A549 (cell line): ENCODE results near the gene TSTD1. TPM values are rescaled to one million over a fixed set of nuclear protein-coding genes. Genes with fewer than 3 reads are reported as not detected.

Experiments used
- ATAC-seq, 2 experiments: fragments of 200-7000 bp in 1 of 2; fragments of >200 bp in 1 of 2; cut with Nextera tagmentation in 1 of 2; cut with Tn5 transposase in 1 of 2; 3 replicates each; pipeline versions ENCODE4 v1.8.0 to v1.9.1; 2018 to 2020; ENCODE audit warnings: mild to moderate bottlenecking in 1 of 2, moderate library complexity in 1 of 2
- CTCF ChIA-PET: fragments of 300-600 bp; sonication (Branson Sonifier 250); formaldehyde crosslinking; extraction: SDS; loops from one replicate; lab custom pipeline; 2021; ENCODE audit warnings: antibody characterized with exemption, inconsistent platforms; lab: Yijun Ruan, JAX
- POLR2A ChIA-PET: fragments of 350-600 bp; formaldehyde crosslinking; extraction: SDS; loops from one replicate; lab custom pipeline; 2021; ENCODE audit warnings: antibody characterized with exemption, inconsistent platforms; lab: Yijun Ruan, JAX
- DNase-seq, 2 experiments: peaks; one replicate each; pipeline versions ENCODE4 v3.0.0 to v3.0.0-alpha.2; 2011 to 2016; ENCODE audit warnings: low read depth in 1 of 2, low spot score in 1 of 2
- FAIRE-seq: peaks from 2 replicates; lab custom pipeline; 2011; peaks lifted over from hg19 to GRCh38; lab: Jason Lieb, UNC
- H3K27ac ChIP-seq, 2 experiments: fragments of >200 bp; sonication (Bioruptor Twin); formaldehyde crosslinking; 3 replicates each; pipeline ENCODE4 v1.5.1; 2016 to 2017
- H3K4me1 ChIP-seq: fragments of >200 bp; sonication (Bioruptor Twin); formaldehyde crosslinking; 3 replicates; pipeline ENCODE4 v1.6.1; 2016
- H3K4me2 ChIP-seq: fragments of >200 bp; sonication (Bioruptor Twin); formaldehyde crosslinking; 3 replicates; pipeline ENCODE4 v1.6.1; 2016
- H3K4me3 ChIP-seq: fragments of >200 bp; sonication (Bioruptor Twin); formaldehyde crosslinking; 3 replicates; pipeline ENCODE4 v1.5.1; 2016
- H3K9me3 ChIP-seq: fragments of >200 bp; sonication (Bioruptor Twin); formaldehyde crosslinking; 3 replicates; pipeline ENCODE4 v1.6.1; 2016
- BHLHE40 ChIP-seq: IDR thresholded peaks from 2 replicates; pipeline ENCODE4 v1.6.1; 2012; ENCODE audit warnings: low read depth, low read length, inconsistent platforms
- CHD2 ChIP-seq: fragments of 150-350 bp; IDR thresholded peaks from 2 replicates; pipeline ENCODE4 v1.6.1; 2014; ENCODE audit warnings: low read length; ENCODE audit not compliant: partially characterized antibody
- EHMT2 ChIP-seq: fragments of 200-600 bp; sonication (generic); IDR thresholded peaks from 2 replicates; pipeline ENCODE4 v1.6.1; 2016; ENCODE audit warnings: antibody characterized with exemption, low read depth, mild to moderate bottlenecking, moderate library complexity
- ESRRA ChIP-seq: fragments of 150-350 bp; IDR thresholded peaks from 2 replicates; pipeline ENCODE4 v1.6.1; 2014; ENCODE audit warnings: mild to moderate bottlenecking, low read length, borderline replicate concordance
- FOSL2 ChIP-seq, 2 experiments: fragments of 450-650 bp in 1 of 2; fragments of >200 bp in 1 of 2; sonication (Bioruptor Twin) in 1 of 2; formaldehyde crosslinking; IDR thresholded peaks; 2 replicates each; pipeline versions ENCODE4 v1.5.0 to v1.6.1; 2016 to 2020; ENCODE audit warnings: mild to moderate bottlenecking in 1 of 2, moderate library complexity in 1 of 2
- HDAC2 ChIP-seq: fragments of 200-600 bp; sonication (generic); IDR thresholded peaks from 2 replicates; pipeline ENCODE4 v1.6.1; 2016
- HOXB13 ChIP-seq: fragments of 250-450 bp; sonication (Bioruptor Pico); IDR thresholded peaks from 2 replicates; pipeline ENCODE4 v1.5.0; 2020; ENCODE audit warnings: low read depth, mild to moderate bottlenecking, moderate library complexity
- HOXB5 ChIP-seq: fragments of 250-450 bp; sonication (Bioruptor Pico); IDR thresholded peaks from 2 replicates; pipeline ENCODE4 v1.5.0; 2020; ENCODE audit warnings: mild to moderate bottlenecking, moderate library complexity
- KDM1A ChIP-seq: fragments of 200-600 bp; sonication (generic); IDR thresholded peaks from 2 replicates; pipeline ENCODE4 v1.6.1; 2016; ENCODE audit warnings: low read depth, mild to moderate bottlenecking
- NPAS2 ChIP-seq: fragments of 250-450 bp; sonication (Bioruptor Pico); IDR thresholded peaks from 2 replicates; pipeline ENCODE4 v1.8.0; 2022; ENCODE audit warnings: mild to moderate bottlenecking, moderate library complexity, borderline replicate concordance
- POLR2A ChIP-seq: IDR thresholded peaks from 2 replicates; pipeline ENCODE4 v1.6.1; 2012; ENCODE audit warnings: mild to moderate bottlenecking, low read length
- RCOR1 ChIP-seq: fragments of 150-350 bp; IDR thresholded peaks from 2 replicates; pipeline ENCODE4 v1.6.1; 2014; ENCODE audit warnings: antibody characterized with exemption, low read length, low read depth
- RFX5 ChIP-seq: fragments of 450-650 bp; IDR thresholded peaks from 2 replicates; pipeline ENCODE4 v1.7.1; 2014; ENCODE audit warnings: antibody characterized with exemption, mild to moderate bottlenecking, moderate library complexity
- SMC3 ChIP-seq: fragments of >200 bp; sonication (Bioruptor Twin); formaldehyde crosslinking; IDR thresholded peaks from 3 replicates; pipeline ENCODE4 v1.6.1; 2018; ENCODE audit warnings: inconsistent platforms
- ZC3H11A ChIP-seq: fragments of 450-650 bp; IDR thresholded peaks from 2 replicates; pipeline ENCODE4 v1.6.1; 2014; ENCODE audit warnings: antibody characterized with exemption, mild to moderate bottlenecking
- ZNF302 ChIP-seq: fragments of 250-450 bp; sonication (Bioruptor Pico); IDR thresholded peaks from 2 replicates; pipeline ENCODE4 v1.9.0; 2021; ENCODE audit warnings: inconsistent platforms, mild to moderate bottlenecking, moderate library complexity
- ZSCAN20 ChIP-seq: fragments of 250-450 bp; sonication (Bioruptor Pico); IDR thresholded peaks from 2 replicates; pipeline ENCODE4 v1.8.0; 2022; ENCODE audit warnings: mild to moderate bottlenecking, moderate library complexity
- WGBS: methylation state at CpG from one replicate; pipeline ENCODE4 v1.1.6; 2017; ENCODE audit errors: missing lambda C conversion rate; 5-methylcytosine and 5-hydroxymethylcytosine counted together
- polyA plus RNA-seq, 4 experiments: library from polyadenylated mRNA; depleted of rRNA in 3 of 4; stranded (reverse); fragments of >200 nt; fragmentation: RNase III in 1 of 4; extraction: RNeasy Plus Mini Kit Qiagen cat#74134 plus additional on column Dnase treatment in 1 of 4; gene quantifications; 2 replicates in 3 of 4; 3 replicates in 1 of 4; pipeline ENCODE4 v1.2.3, GENCODE V29; 2011 to 2017
- TF ChIP-seq, protein P1 (sequence below): fragments of 450-650 bp; IDR thresholded peaks from 2 replicates; pipeline ENCODE4 v1.6.1; 2014; ENCODE audit warnings: antibody characterized with exemption
- TF ChIP-seq, protein P2 (sequence below): IDR thresholded peaks from 2 replicates; pipeline ENCODE4 v1.6.1; 2012
- TF ChIP-seq, protein P3 (sequence below): fragments of 150-350 bp; IDR thresholded peaks from 2 replicates; pipeline ENCODE4 v1.6.1; 2014; ENCODE audit warnings: low read depth, mild to moderate bottlenecking, low read length

The TSTD1 gene
- polyA plus RNA-seq, 2 of the 4 experiments (the other 2 are of a cell fraction) = 0.17 TPM; not detected in 1

DNA sequence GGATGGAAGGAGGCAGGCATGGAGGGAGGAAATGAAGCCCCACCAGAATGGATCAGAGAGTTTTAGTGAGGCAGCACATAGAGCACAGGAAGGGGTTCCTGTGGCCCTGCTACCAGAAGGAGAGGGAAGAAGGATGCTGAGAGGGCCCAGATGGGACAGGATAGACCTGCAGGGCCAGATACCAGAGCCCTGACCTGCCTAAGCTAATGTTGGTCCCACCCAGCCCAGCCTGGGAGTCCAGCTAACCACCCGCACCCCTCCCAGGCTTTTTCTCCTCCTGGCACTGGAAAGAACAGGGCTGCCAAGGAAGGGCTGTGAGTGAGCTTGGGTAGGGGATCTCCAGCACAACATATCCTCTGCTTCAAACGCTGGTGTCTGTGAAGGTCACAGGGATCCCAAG, 43.7 kb upstream of the TSTD1 start:
- CTCF ChIA-PET = interaction anchor here (1.2 to 12.7 kb wide), 5 partner anchors 9 to 23 kb away, joined by 4 to 167 read pairs (median 6); partner anchors contain the start of gene KLHDC9
- 92% methylated on average over 2 of the region's 2 CpGs for WGBS
- POLR2A ChIA-PET = interaction anchor here (1.6 kb wide), 1 partner anchor 38 kb away, joined by 3 read pairs; no protein-coding TSS in a partner anchor
- ATAC-seq = no peak
- no peak overlapping the region for H3K4me3 ChIP-seq
- H3K4me2 ChIP-seq = peak overlapping the region; percentile 69
- DNase-seq = no peak
- no peaks in the 10 kb centered on the region for H3K9me3 ChIP-seq
- H3K27ac ChIP-seq = peak overlapping the region; percentile 88
- peaks cover 55% of the 10 kb centered on the region for H3K4me1 ChIP-seq
- FAIRE-seq = no peak
- TF ChIP-seq CHD2 (no peak), ZNF302 (no peak), HOXB5 (CRISPR knock-in tag) (no peak), HOXB13 (CRISPR knock-in tag) (no peak), ESRRA (no peak), RCOR1 (no peak)

DNA sequence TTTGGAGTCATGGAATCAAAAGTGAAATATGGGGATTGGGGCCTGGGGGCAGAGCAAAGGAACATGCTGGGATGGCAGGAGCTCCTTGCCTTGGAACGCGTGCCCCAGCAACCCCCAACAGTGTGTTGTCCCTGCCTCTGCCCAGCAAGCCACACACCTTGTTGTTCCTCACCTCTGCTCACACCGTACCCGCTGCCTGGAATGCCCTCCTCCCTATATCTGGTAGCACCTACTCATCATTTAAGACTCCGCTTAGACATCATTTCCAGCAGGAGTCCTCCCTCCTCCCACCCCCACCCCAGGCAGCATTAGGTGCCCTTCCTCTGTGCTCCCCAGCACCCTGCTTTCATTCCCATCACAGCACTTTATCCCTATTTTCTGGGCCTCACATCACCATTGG, 42.8 kb upstream of the TSTD1 start:
- CTCF ChIA-PET = interaction anchor here (2.6 to 12.7 kb wide), 2 partner anchors 10 to 15 kb away, joined by 15 to 167 read pairs; partner anchors contain the start of gene KLHDC9
- TF ChIP-seq NPAS2 (CRISPR knock-in tag) = no peak
- no peak for TF ChIP-seq KDM1A
- no peak for TF ChIP-seq POLR2A
- TF ChIP-seq HDAC2 = no peak
- TF ChIP-seq BHLHE40 = no peak
- TF ChIP-seq SMC3 = no peak
- no peak for TF ChIP-seq FOSL2 (IDR thresholded peaks at IDR 0.05)
- no peak for TF ChIP-seq FOSL2 (CRISPR knock-in tag; IDR thresholded peaks at IDR 0.05)
- no peak for TF ChIP-seq EHMT2
- no peak for TF ChIP-seq RFX5
- TF ChIP-seq, protein P1, sequence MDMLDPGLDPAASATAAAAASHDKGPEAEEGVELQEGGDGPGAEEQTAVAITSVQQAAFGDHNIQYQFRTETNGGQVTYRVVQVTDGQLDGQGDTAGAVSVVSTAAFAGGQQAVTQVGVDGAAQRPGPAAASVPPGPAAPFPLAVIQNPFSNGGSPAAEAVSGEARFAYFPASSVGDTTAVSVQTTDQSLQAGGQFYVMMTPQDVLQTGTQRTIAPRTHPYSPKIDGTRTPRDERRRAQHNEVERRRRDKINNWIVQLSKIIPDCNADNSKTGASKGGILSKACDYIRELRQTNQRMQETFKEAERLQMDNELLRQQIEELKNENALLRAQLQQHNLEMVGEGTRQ = no peak
- TF ChIP-seq, protein P2, sequence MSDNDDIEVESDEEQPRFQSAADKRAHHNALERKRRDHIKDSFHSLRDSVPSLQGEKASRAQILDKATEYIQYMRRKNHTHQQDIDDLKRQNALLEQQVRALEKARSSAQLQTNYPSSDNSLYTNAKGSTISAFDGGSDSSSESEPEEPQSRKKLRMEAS = no peak
- no peak for TF ChIP-seq ZNF302
- TF ChIP-seq, all 56 proteins: peak for 0
- DNase-seq = no peak
- Histone ChIP-seq H3K27ac (peak overlapping the region; percentile 32 to 88), H3K4me3 (no peak overlapping the region), H3K4me1 (peaks cover 53% of the 10 kb centered on the region), H3K9me3 (no peaks in the 10 kb centered on the region), H3K4me2 (no peak overlapping the region)
- 84% methylated on average over 5 of the region's 5 CpGs for WGBS
- POLR2A ChIA-PET = interaction anchor here (1.6 kb wide), 1 partner anchor 37 kb away, joined by 3 read pairs; no protein-coding TSS in a partner anchor
- ATAC-seq = no peak
- FAIRE-seq = no peak

DNA sequence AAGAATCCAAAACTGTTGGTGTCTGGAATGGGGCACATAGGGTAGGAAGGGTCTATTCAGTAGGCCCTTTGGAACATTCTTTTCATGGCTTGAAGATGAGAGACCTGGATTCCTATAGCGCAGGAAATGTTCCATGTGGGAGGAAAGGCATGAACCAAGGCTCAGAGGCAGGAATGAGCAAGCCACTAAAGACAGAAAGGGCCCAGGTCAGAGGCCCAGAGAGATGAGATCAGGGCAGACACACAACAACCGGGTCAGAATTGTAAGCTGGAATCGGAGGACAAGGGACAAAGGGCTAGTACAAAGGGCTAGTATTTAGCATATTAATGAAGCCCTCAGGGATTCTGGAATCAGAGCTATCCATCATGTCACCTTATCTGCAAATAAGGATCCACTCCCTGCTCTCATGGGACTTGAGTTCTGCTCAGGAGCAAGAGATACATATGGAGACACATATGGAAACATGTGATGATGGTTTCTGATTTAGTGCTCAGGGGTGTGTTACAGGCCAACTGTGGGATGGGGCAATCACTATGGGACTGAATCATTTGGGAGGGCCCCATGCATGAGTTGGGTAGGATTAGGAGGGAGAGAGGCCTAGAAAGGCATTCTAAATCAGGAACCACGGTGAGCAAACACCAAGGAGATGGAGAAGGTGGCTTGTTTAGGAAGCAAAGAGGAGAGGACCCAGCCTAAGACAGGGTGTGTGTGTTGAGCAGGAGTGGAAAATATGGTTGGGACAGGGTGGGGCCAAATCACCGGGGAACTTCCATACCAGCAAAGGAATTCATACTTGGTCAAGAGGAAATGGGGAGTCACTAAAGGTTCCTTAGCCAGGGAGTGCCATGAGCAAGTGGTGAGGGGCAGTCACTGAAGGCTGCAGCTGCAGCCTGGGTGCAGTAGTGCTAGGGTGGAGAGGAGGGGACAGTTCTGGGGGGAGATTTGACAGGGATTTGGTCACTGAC, 42.0 kb upstream of the TSTD1 start:
- FAIRE-seq (no peak), DNase-seq (no peak), ATAC-seq (no peak)
- H3K9me3 ChIP-seq = no peaks in the 10 kb centered on the region
- TF ChIP-seq, protein P3, sequence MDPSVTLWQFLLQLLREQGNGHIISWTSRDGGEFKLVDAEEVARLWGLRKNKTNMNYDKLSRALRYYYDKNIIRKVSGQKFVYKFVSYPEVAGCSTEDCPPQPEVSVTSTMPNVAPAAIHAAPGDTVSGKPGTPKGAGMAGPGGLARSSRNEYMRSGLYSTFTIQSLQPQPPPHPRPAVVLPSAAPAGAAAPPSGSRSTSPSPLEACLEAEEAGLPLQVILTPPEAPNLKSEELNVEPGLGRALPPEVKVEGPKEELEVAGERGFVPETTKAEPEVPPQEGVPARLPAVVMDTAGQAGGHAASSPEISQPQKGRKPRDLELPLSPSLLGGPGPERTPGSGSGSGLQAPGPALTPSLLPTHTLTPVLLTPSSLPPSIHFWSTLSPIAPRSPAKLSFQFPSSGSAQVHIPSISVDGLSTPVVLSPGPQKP = no peak
- TF ChIP-seq ZSCAN20 (CRISPR knock-in tag) = no peak
- no peak for TF ChIP-seq ZC3H11A
- peaks cover 45% of the 10 kb centered on the region for H3K4me1 ChIP-seq
- H3K4me2 ChIP-seq = no peak overlapping the region
- WGBS = 73% methylated on average over 5 of the region's 5 CpGs
- CTCF ChIA-PET = interaction anchor here (1.1 to 12.7 kb wide), 5 partner anchors 9 to 83 kb away, joined by 3 to 167 read pairs (median 5); partner anchors contain the start of gene KLHDC9
- no peak overlapping the region for H3K4me3 ChIP-seq
- POLR2A ChIA-PET = no interaction called here
- peak overlapping the region; percentile 32 to 88 for H3K27ac ChIP-seq
